NT2/D1 (cell line): ENCODE measurements around the gene STK35.

Experiments used
- SUZ12 ChIP-seq: IDR thresholded peaks from 2 replicates; pipeline ENCODE4 v1.6.1; 2011; ENCODE audit not compliant: insufficient read length, insufficient read depth; ENCODE audit errors: extremely low read depth
- YY1 ChIP-seq: IDR thresholded peaks from 2 replicates; pipeline ENCODE4 v1.6.1; 2011; ENCODE audit not compliant: insufficient read length, insufficient read depth
- ZNF274 ChIP-seq: IDR thresholded peaks from 2 replicates; pipeline ENCODE4 v1.6.1; 2011; ENCODE audit warnings: mild to moderate bottlenecking, low read depth, low read length

GRCh38 chr20:2174067-2174466 is 72.4 kb downstream of the STK35 start:
- TF ChIP-seq SUZ12 (no peak), YY1 (no peak), ZNF274 (no peak)
